Mucosa of descending colon (tissue), 3 donors: ENCODE results near the gene TCERG1. TPM values are rescaled to one million over a fixed set of nuclear protein-coding genes. Genes with fewer than 3 reads are reported as not detected.
"Not testable (repeated sequence)": the region's sequence is repeated elsewhere in the genome, so short reads cannot be mapped to it uniquely, and the experiment has no call there.

Experiments used
- ATAC-seq: fragments of 200-7000 bp; cut with Tn5 transposase; one replicate; pipeline ENCODE4 v1.9.1; 2020; ENCODE audit warnings: mild to moderate bottlenecking, moderate library complexity
- DNase-seq, 3 donors: peaks; one replicate each; pipeline ENCODE4 v3.0.0-alpha.2; 2020
- H3K36me3 ChIP-seq: fragments of 200-600 bp; one replicate; pipeline ENCODE4 v1.8.0; 2021; ENCODE audit warnings: low read depth, mild to moderate bottlenecking
- H3K4me1 ChIP-seq: fragments of 200-600 bp; one replicate; pipeline ENCODE4 v1.8.0; 2021; ENCODE audit warnings: low read depth, mild to moderate bottlenecking
- H3K4me3 ChIP-seq: fragments of 200-600 bp; one replicate; pipeline ENCODE4 v1.8.0; 2021; ENCODE audit warnings: mild to moderate bottlenecking
- H3K9me3 ChIP-seq: fragments of 200-600 bp; one replicate; pipeline ENCODE4 v1.8.0; 2021; ENCODE audit warnings: mild to moderate bottlenecking
- CTCF ChIP-seq: fragments of 200-600 bp; IDR thresholded peaks from one replicate; pipeline ENCODE4 v1.8.0; 2022; ENCODE audit warnings: antibody characterized with exemption, mild to moderate bottlenecking
- intact Hi-C, 2 donors: fragments of 100-400 bp; cut with DNase I in 1 of 2; cut with micrococcal nuclease in 1 of 2; formaldehyde crosslinking; loops; one replicate each; pipeline versions ENCODE4 v1.11.0 to v1.11.1; 2022; cut with DNase I, micrococcal nuclease
- total RNA-seq, 3 donors: library from RNA; stranded (reverse); fragmentation: NEBNext Ultra II Directional in 2 of 3; extraction: Animal tissue kit (Norgen Biotek cat#: 25700) in 2 of 3; gene quantifications; one replicate each; pipeline versions ENCODE4 v1.2.1 to v1.2.4, GENCODE V29; 2021 to 2023
- donor health status: DM: no; HTN: no; CAD: no; lungs with moderate emphysema.
- donor health status: DM: no; HTN: no; CAD: no.
- donor health status: DM: no; HTN: yes; CAD: no.

The TCERG1 gene
- total RNA-seq, 3 donors from 2014 or later: 44.3 to 63.8 (median 55.4) TPM

GRCh38 chr5:146553446-146553845, 106.3 kb downstream of the TCERG1 start:
- intact Hi-C loops: no loop called here
- no peaks in the 10 kb centered on the region for H3K9me3 ChIP-seq
- DNase-seq (no peak), ATAC-seq (no peak)
- no peaks in the 10 kb centered on the region for H3K4me1 ChIP-seq
- H3K36me3 ChIP-seq: no peaks in the 10 kb centered on the region
- no peak overlapping the region for H3K4me3 ChIP-seq
- no peak for TF ChIP-seq CTCF

- DNase-seq, H3K4me1 ChIP-seq, H3K36me3 ChIP-seq, H3K9me3 ChIP-seq, H3K4me3 ChIP-seq, ATAC-seq, intact Hi-C loops: not testable (repeated sequence)
Measured at GRCh38 chr5:146556884-146557283, 109.8 kb downstream of the TCERG1 start.

DNA sequence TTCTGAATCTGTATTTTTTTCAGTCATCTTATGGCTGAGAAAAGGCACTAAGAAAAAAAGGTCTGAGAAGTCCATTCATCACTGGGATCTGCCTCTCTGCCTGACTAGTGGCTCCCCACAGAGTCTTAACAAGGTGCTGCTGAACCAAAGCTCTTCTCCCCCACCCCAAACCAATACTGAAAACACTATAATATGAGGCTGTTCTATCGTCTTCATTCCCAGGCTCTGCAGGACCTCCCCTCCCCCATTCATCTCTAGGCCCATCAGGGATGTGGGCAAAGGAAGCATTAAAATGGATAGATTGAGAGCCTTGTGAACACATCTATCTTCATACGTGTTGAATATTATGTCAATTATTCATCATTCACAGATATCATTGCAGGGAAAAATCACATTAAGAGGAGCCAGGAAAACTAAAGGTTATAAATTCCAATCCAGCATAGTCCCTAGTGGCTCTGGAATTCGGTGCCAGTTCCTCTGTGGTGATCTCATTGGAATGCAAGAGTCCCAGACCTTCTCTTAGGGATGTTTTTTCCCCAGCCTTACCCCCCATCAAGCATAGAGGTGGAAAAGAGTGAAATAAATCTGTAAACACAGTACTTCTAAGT, 113.2 kb downstream of the TCERG1 start:
- no peaks in the 10 kb centered on the region for H3K36me3 ChIP-seq
- TF ChIP-seq CTCF: no peak
- no peak overlapping the region for H3K4me3 ChIP-seq
- no peaks in the 10 kb centered on the region for H3K4me1 ChIP-seq
- no peak for DNase-seq
- intact Hi-C loops: no loop called here
- no peaks in the 10 kb centered on the region for H3K9me3 ChIP-seq
- no peak for ATAC-seq

Other genes starting within 250 kb of the TCERG1 start
- gene RBM27, start 243.7 kb upstream of the TCERG1 start, total RNA-seq: 10 to 100 TPM; 14.2 to 18.9 (median 16.1) TPM
- gene POU4F3, start 108.5 kb upstream of the TCERG1 start, total RNA-seq: not detected
- gene GPR151, start 68.9 kb downstream of the TCERG1 start, total RNA-seq: not detected